K562 (cell line): ENCODE measurements around the gene SGK1. TPM values are rescaled to one million over a fixed set of nuclear protein-coding genes. Genes with fewer than 3 reads are reported as not detected.

Experiments
- ATAC-seq: fragments of 200-7000 bp; cut with Tn5 transposase; 3 replicates; pipeline ENCODE4 v1.9.1; 2020; ENCODE audit warnings: moderate library complexity
- BruUV-seq: library from RNA; stranded (reverse); fragments of 400-500 nt; replicated peaks from 2 replicates; lab custom pipeline; 2021; lab: Mats Ljungman, UMichigan
- CTCF ChIA-PET: fragments of 300-600 bp; formaldehyde crosslinking; extraction: SDS; loops from one replicate; lab custom pipeline; 2021; ENCODE audit warnings: low intra/inter-chr PET ratio; lab: Yijun Ruan, JAX
- POLR2A ChIA-PET: fragments of 300-600, 350-650 bp; sonication (Branson Sonifier 250); formaldehyde crosslinking; extraction: SDS; loops from one replicate; lab custom pipeline; 2021; ENCODE audit warnings: antibody characterized with exemption, inconsistent platforms; lab: Yijun Ruan, JAX
- DNase-seq, 4 experiments: peaks; one replicate each; pipeline versions ENCODE4 v3.0.0 to v3.0.0-alpha.2; 2011 to 2018; ENCODE audit warnings: low spot score in 3 of 4, mixed read lengths in 3 of 4; ENCODE audit errors: extremely low read depth in 1 of 4
- FAIRE-seq: peaks from 2 replicates; lab custom pipeline; 2011; peaks lifted over from hg19 to GRCh38; lab: Jason Lieb, UNC
- H2AFZ ChIP-seq: 2 replicates; pipeline ENCODE4 v1.6.0; 2011; ENCODE audit warnings: low read depth, low read length, control low read depth, inconsistent platforms
- H3K27ac ChIP-seq: fragments of 200-600 bp; 3 replicates; pipeline ENCODE4 v1.8.0; 2011; ENCODE audit warnings: low read depth, mild to moderate bottlenecking, control low read depth, inconsistent platforms, low read length, moderate library complexity, mixed read lengths; ENCODE audit errors: extremely low read depth
- H3K27me3 ChIP-seq, 2 experiments: fragments of 300-600 bp in 1 of 2; 2 replicates in 1 of 2; 3 replicates in 1 of 2; pipeline versions ENCODE4 v1.6.0 to v1.8.0; 2011; ENCODE audit warnings: inconsistent platforms in 2 of 2, low read length in 2 of 2, mild to moderate bottlenecking in 1 of 2, mixed read lengths in 1 of 2, moderate library complexity in 1 of 2; ENCODE audit not compliant: control insufficient read depth in 2 of 2, insufficient read depth in 2 of 2
- H3K36me3 ChIP-seq: fragments of 300-600 bp; 3 replicates; pipeline ENCODE4 v1.8.0; 2011; ENCODE audit warnings: mild to moderate bottlenecking, low read length, inconsistent platforms; ENCODE audit not compliant: control insufficient read depth, insufficient read depth
- H3K4me1 ChIP-seq, 2 experiments: fragments of 200-600 bp in 1 of 2; replicated peaks in 1 of 2; 2 replicates in 1 of 2; 3 replicates in 1 of 2; pipeline versions ENCODE4 v1.5.1 to v1.8.0; 2011; ENCODE audit warnings: inconsistent platforms in 2 of 2, low read length in 2 of 2, mild to moderate bottlenecking in 1 of 2, mixed read lengths in 1 of 2, moderate library complexity in 1 of 2; ENCODE audit not compliant: control insufficient read depth in 2 of 2, insufficient read depth in 2 of 2
- H3K4me2 ChIP-seq: 2 replicates; pipeline ENCODE4 v1.6.1; 2011; ENCODE audit warnings: low read length, control low read depth, inconsistent platforms, mixed read lengths; ENCODE audit not compliant: insufficient read depth
- H3K4me3 ChIP-seq: fragments of 200-600 bp; sonication (generic), shearing (Covaris generic); 2 replicates; pipeline ENCODE4 v1.5.1; 2016; ENCODE audit warnings: control low read depth, inconsistent platforms
- H3K79me2 ChIP-seq: fragments of 200-600 bp; 3 replicates; pipeline ENCODE4 v1.8.0; 2011; ENCODE audit warnings: low read length, inconsistent platforms; ENCODE audit not compliant: control insufficient read depth, insufficient read depth
- H3K9ac ChIP-seq, 2 experiments: 2 replicates each; pipeline versions ENCODE4 v1.6.0 to v1.6.1; 2011; ENCODE audit warnings: low read depth in 2 of 2, low read length in 2 of 2, control low read depth in 1 of 2, inconsistent platforms in 1 of 2, mild to moderate bottlenecking in 1 of 2, mixed read lengths in 1 of 2; ENCODE audit not compliant: insufficient read depth in 1 of 2
- H3K9me1 ChIP-seq: one replicate; pipeline ENCODE4 v1.6.0; 2011; ENCODE audit warnings: inconsistent platforms, mild to moderate bottlenecking, low read length, moderate library complexity; ENCODE audit not compliant: control insufficient read depth, insufficient read depth
- H3K9me3 ChIP-seq: replicated peaks from 2 replicates; pipeline ENCODE4 v1.5.1; 2011; ENCODE audit warnings: low read depth, low read length, inconsistent platforms; ENCODE audit not compliant: control insufficient read depth, insufficient read depth
- H4K20me1 ChIP-seq: replicated peaks from 2 replicates; pipeline ENCODE4 v1.6.1; 2011; ENCODE audit warnings: low read length, inconsistent platforms, mixed read lengths; ENCODE audit not compliant: control insufficient read depth, insufficient read depth
- MYNN ChIP-seq, 2 experiments: sonication (generic); formaldehyde crosslinking in 1 of 2; IDR thresholded peaks; 2 replicates each; pipeline versions ENCODE4 v1.5.0 to v1.6.1; 2016 to 2020; ENCODE audit warnings: antibody characterized with exemption in 1 of 2, missing genetic modification reagents in 1 of 2
- USF2 ChIP-seq: sonication (generic); formaldehyde crosslinking; IDR thresholded peaks from 2 replicates; pipeline ENCODE4 v1.5.0; 2020; ENCODE audit warnings: missing genetic modification reagents
- WGBS: fragments of 100-300 bp; shearing (Covaris generic); methylation state at CpG from one replicate; pipeline ENCODE4 v1.1.6; 2016; ENCODE audit warnings: low coverage, mixed read lengths; ENCODE audit not compliant: insufficient coverage; ENCODE audit errors: missing lambda C conversion rate; 5-methylcytosine and 5-hydroxymethylcytosine counted together
- in situ Hi-C: fragments of 300-500 bp; cut with MboI; formaldehyde crosslinking; loops from 4 replicates; pipeline ENCODE4 v1.15.0; 2018; ENCODE audit warnings: inconsistent platforms, mixed read lengths
- intact Hi-C: fragments of 100-400 bp; cut with micrococcal nuclease; formaldehyde crosslinking; loops from 2 replicates; pipeline ENCODE4 v1.14.2; 2022
- polyA plus RNA-seq, 8 experiments: library from polyadenylated mRNA; depleted of rRNA in 4 of 8; stranded (reverse) in 5 of 8; unstranded in 3 of 8; fragments of >200 nt; fragmentation: Nextera tagmentation in 2 of 8; fragmentation: Illumina TruSeq in 1 of 8; extraction: Ambion mirVana in 2 of 8; extraction: Trizol in 1 of 8; gene quantifications; 2 replicates each; pipeline versions ENCODE4 v1.2.1 to v1.2.3, GENCODE V29; 2011 to 2014; ENCODE audit warnings: inconsistent platforms in 1 of 8, missing spikeins in 1 of 8
- total RNA-seq, 7 experiments: library from RNA; depleted of rRNA in 6 of 7; stranded (reverse); fragments of >200 nt in 6 of 7; fragmentation: Illumina TruSeq in 2 of 7; extraction: Trizol in 2 of 7; gene quantifications; 2 replicates each; pipeline versions ENCODE4 v1.2.1 to v1.2.3, GENCODE V29; 2011 to 2021; ENCODE audit warnings: low replicate concordance in 1 of 7

The SGK1 gene
- total and polyA plus RNA-seq, 9 of the 15 experiments (the other 6 are each of a cell fraction or from before 2014, with no cell fraction given) = 3.5 to 7.2 (median 3.9) TPM

- no peak for FAIRE-seq
- Histone ChIP-seq H3K9me1 (no peaks in the 10 kb centered on the region), H3K4me2 (no peak overlapping the region), H3K4me3 (no peak overlapping the region), H3K79me2 (no peaks in the 10 kb centered on the region), H3K9ac (no peak overlapping the region), H3K36me3 (no peaks in the 10 kb centered on the region), H4K20me1 (no peaks in the 10 kb centered on the region), H3K4me1 (no peaks in the 10 kb centered on the region; a peak in 2 of 5 replicates), H2AFZ (no peak overlapping the region), H3K27me3 (no peaks in the 10 kb centered on the region; a peak in 1 of 5 replicates), H3K9me3 (no peaks in the 10 kb centered on the region), H3K27ac (no peak overlapping the region)
- no peak for ATAC-seq
- ChIA-PET CTCF (no interaction called here), POLR2A (interaction anchor here (1.3 kb wide), 1 partner anchor 10 kb away, joined by 3 read pairs; no protein-coding TSS in a partner anchor)
- in situ Hi-C loops (no loop called here), intact Hi-C loops (no loop called here)
- WGBS = 54% methylated on average over 10 of the region's 10 CpGs
- BruUV-seq = no TSS peak
- DNase-seq = no peak
- TF ChIP-seq MYNN (IDR thresholded peaks at IDR 0.05) (no peak), MYNN (CRISPR knock-in tag; IDR thresholded peaks at IDR 0.05) (no peak), USF2 (CRISPR knock-in tag) (no peak)
Observed at GRCh38 chr6:134341999-134342567, 24.2 kb upstream of the SGK1 start.
